ENCODE results near the gene PCDH18. TPM values are rescaled to one million over a fixed set of nuclear protein-coding genes. Genes with fewer than 3 reads are reported as not detected.
A peak's percentile ranks its signal among the peaks of the same experiment; 100 is the strongest.

Gene PCDH18
- total and polyA plus RNA-seq, 4 donors: 0.89 to 7.7 (median 2.3) TPM

GRCh38 chr4:137532869-137533236, 559 bp upstream of the PCDH18 start:
- Histone ChIP-seq H3K9ac (ENCODE audit: low read depth in 1 of 2, low read length in 2 of 2) (no peak overlapping the region), H3K9me3 (ENCODE audit: control insufficient read depth in 4 of 4, low read length in 3 of 4) (peaks cover 0 to 3% (median 0%) of the 10 kb centered on the region in 4 donors), H3K27me3 (ENCODE audit: control insufficient read depth in 4 of 4, insufficient read depth in 4 of 4, low read length in 3 of 4) (peaks cover 0 to 2% (median 0%) of the 10 kb centered on the region in 4 donors), H3K27ac (ENCODE audit: low read depth in 1 of 2, low read length in 2 of 2) (peak overlapping the region; percentile 10 to 43), H3K36me3 (ENCODE audit: control insufficient read depth in 4 of 4, insufficient read depth in 3 of 4, low read depth in 1 of 4, low read length in 3 of 4) (no peaks in the 10 kb centered on the region), H3K4me1 (ENCODE audit: control insufficient read depth in 4 of 4, insufficient read depth in 4 of 4, low read length in 3 of 4) (peaks cover 0 to 4% (median 0%) of the 10 kb centered on the region in 4 donors), H3K4me3 (ENCODE audit: low read depth in 1 of 3, low read length in 3 of 3) (peak overlapping the region in 1 of 3 donors; percentile 33)
- WGBS: 14% methylated on average over 3 of the region's 3 CpGs
- no peak for DNase-seq (ENCODE audit: low spot score)
- TF ChIP-seq CTCF (IDR thresholded peaks at IDR 0.05; ENCODE audit: low read depth, low read length, missing input control): no peak

GRCh38 chr4:137531168-137531985, 917 bp downstream of the PCDH18 start:
- Histone ChIP-seq H3K4me3 (ENCODE audit: low read depth in 1 of 3, low read length in 3 of 3) (peak overlapping the region in 2 of 3 donors; percentile 33 to 47), H3K9me3 (ENCODE audit: control insufficient read depth in 4 of 4, low read length in 3 of 4) (peaks cover 0 to 3% (median 0%) of the 10 kb centered on the region in 4 donors), H3K9ac (ENCODE audit: low read depth in 1 of 2, low read length in 2 of 2) (no peak overlapping the region), H3K36me3 (ENCODE audit: control insufficient read depth in 4 of 4, insufficient read depth in 3 of 4, low read depth in 1 of 4, low read length in 3 of 4) (no peaks in the 10 kb centered on the region), H3K27me3 (ENCODE audit: control insufficient read depth in 4 of 4, insufficient read depth in 4 of 4, low read length in 3 of 4) (peaks cover 0 to 2% (median 0%) of the 10 kb centered on the region in 4 donors), H3K27ac (ENCODE audit: low read depth in 1 of 2, low read length in 2 of 2) (peak overlapping the region in 1 of 2 donors; percentile 46), H3K4me1 (ENCODE audit: control insufficient read depth in 4 of 4, insufficient read depth in 4 of 4, low read length in 3 of 4) (peaks cover 0 to 4% (median 0%) of the 10 kb centered on the region in 4 donors)
- TF ChIP-seq HNF4G (IDR thresholded peaks at IDR 0.05) (no peak), RAD21 (IDR thresholded peaks at IDR 0.05) (peak in 1 of 2 donors; percentile 38)
- DNase-seq (ENCODE audit: low spot score): no peak
- 27% methylated on average over 13 of the region's 13 CpGs for WGBS

- H3K9ac ChIP-seq (ENCODE audit: low read depth in 1 of 2, low read length in 2 of 2): peak overlapping the region in 1 of 2 donors; percentile 13
- no peak for DNase-seq (ENCODE audit: low spot score)
- no peak for TF ChIP-seq REST (IDR thresholded peaks at IDR 0.05)
- TF ChIP-seq MAX (IDR thresholded peaks at IDR 0.05): no peak
- TF ChIP-seq ATF3 (IDR thresholded peaks at IDR 0.05): no peak
- no peak for TF ChIP-seq RAD21 (IDR thresholded peaks at IDR 0.05)
- no peak for TF ChIP-seq ZBTB33 (IDR thresholded peaks at IDR 0.05)
- peaks cover 0 to 3% (median 0%) of the 10 kb centered on the region in 4 donors for H3K9me3 ChIP-seq (ENCODE audit: control insufficient read depth in 4 of 4, low read length in 3 of 4)
- H3K27ac ChIP-seq (ENCODE audit: low read depth in 1 of 2, low read length in 2 of 2): peak overlapping the region in 1 of 2 donors; percentile 18
- H3K4me3 ChIP-seq (ENCODE audit: low read depth in 1 of 3, low read length in 3 of 3): peak overlapping the region in 2 of 3 donors; percentile 20 to 30
- H3K36me3 ChIP-seq (ENCODE audit: control insufficient read depth in 4 of 4, insufficient read depth in 3 of 4, low read depth in 1 of 4, low read length in 3 of 4): no peaks in the 10 kb centered on the region
- peaks cover 0 to 4% (median 0%) of the 10 kb centered on the region in 4 donors for H3K4me1 ChIP-seq (ENCODE audit: control insufficient read depth in 4 of 4, insufficient read depth in 4 of 4, low read length in 3 of 4)
- 74% methylated on average over 7 of the region's 7 CpGs for WGBS
- H3K27me3 ChIP-seq (ENCODE audit: control insufficient read depth in 4 of 4, insufficient read depth in 4 of 4, low read length in 3 of 4): peaks cover 0 to 2% (median 0%) of the 10 kb centered on the region in 4 donors
Measured at GRCh38 chr4:137530176-137530575, 2.1 kb downstream of the PCDH18 start.

All from liver (tissue), 9 donors.